GM13976 (cell line): ENCODE data around the gene NDST3.

Source experiments
- DNase-seq: peaks from one replicate; pipeline ENCODE4 v3.0.0; 2012; ENCODE audit warnings: low spot score
- CTCF ChIP-seq: IDR thresholded peaks from 2 replicates; pipeline ENCODE4 v1.5.1; 2012; ENCODE audit warnings: borderline replicate concordance, mild to moderate bottlenecking; ENCODE audit not compliant: insufficient read depth; ENCODE audit errors: extremely low read depth, missing control alignments, control extremely low read depth
- in situ Hi-C: fragments of 300-500 bp; cut with MboI; formaldehyde crosslinking; loops from one replicate; pipeline ENCODE4 v1.12.0; 2022; ENCODE audit warnings: low sequenced_read_pairs, mixed read lengths, inconsistent platforms; ENCODE audit not compliant: unreplicated experiment

NDST3 gene

GRCh38 chr4:118114720-118115119, 80.4 kb downstream of the NDST3 start:
- in situ Hi-C loops = no loop called here
- DNase-seq = no peak

GRCh38 chr4:118120120-118120760, 86.0 kb downstream of the NDST3 start:
- in situ Hi-C loops = no loop called here
- no peak for DNase-seq
- TF ChIP-seq CTCF = no peak

More at GRCh38 chr4:118114720-118115119, 80.4 kb downstream of the NDST3 start:
- TF ChIP-seq CTCF = no peak

GRCh38 chr4:118124997-118125396, 90.7 kb downstream of the NDST3 start:
- no peak for TF ChIP-seq CTCF
- in situ Hi-C loops = no loop called here
- no peak for DNase-seq

- in situ Hi-C loops = no loop called here
- no peak for TF ChIP-seq CTCF
- DNase-seq = no peak
Observed at GRCh38 chr4:118139241-118139640, 105.0 kb downstream of the NDST3 start.

- in situ Hi-C loops = no loop called here
- no peak for TF ChIP-seq CTCF
- no peak for DNase-seq
Observed at GRCh38 chr4:118141240-118141639, 107.0 kb downstream of the NDST3 start.

GRCh38 chr4:118154649-118155048, 120.4 kb downstream of the NDST3 start:
- no peak for DNase-seq
- TF ChIP-seq CTCF = no peak
- in situ Hi-C loops = no loop called here
